ENCODE measurements around the gene PARVA. TPM values are rescaled to one million over a fixed set of nuclear protein-coding genes. Genes with fewer than 3 reads are reported as not detected.
A peak's percentile ranks its signal among the peaks of the same experiment; 100 is the strongest.

PARVA gene
- total RNA-seq, 1 experiment from 2014 or later = 47.8 TPM

DNA sequence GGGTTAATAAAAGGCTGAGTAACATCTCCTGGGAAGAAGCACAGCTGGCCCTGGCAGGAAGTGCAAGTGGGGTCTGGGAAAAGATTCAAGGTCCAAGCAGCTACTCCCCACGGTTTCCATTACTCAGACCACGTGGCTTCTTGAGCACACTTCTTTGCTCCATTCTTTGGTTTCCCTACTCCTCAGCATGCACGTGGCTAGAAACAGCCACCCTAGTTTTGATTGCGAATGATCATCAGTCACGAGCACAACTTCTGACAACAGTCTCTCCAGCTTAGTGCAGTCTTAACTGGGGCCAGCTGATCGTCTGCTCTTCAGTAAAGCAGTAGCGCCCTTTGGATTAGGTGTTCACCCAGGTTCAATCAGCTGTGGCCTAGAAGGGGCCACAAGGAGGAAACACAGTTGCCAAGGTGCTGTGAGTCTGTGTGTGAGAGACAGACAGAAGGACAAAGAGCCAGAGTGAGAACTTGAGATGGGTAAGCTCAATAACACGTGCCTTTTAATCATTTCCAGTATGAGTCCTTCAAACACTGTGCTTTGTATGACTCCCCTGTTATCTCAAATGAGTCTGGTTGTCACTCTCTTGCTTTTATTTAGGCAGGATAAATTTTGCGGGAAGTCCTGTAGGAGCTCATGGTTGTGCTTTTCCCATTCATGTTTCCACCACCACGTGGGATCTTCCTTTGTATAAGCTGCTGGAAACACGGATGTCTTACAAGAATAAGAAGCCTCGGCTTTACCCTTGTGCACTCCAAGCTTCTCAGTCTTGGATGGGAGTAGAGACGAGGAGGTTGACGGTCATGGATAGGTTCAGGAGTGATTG, 901 bp upstream of the PARVA start:
- peak; percentile 85 for DNase-seq (ENCODE audit: low read depth)

DNA sequence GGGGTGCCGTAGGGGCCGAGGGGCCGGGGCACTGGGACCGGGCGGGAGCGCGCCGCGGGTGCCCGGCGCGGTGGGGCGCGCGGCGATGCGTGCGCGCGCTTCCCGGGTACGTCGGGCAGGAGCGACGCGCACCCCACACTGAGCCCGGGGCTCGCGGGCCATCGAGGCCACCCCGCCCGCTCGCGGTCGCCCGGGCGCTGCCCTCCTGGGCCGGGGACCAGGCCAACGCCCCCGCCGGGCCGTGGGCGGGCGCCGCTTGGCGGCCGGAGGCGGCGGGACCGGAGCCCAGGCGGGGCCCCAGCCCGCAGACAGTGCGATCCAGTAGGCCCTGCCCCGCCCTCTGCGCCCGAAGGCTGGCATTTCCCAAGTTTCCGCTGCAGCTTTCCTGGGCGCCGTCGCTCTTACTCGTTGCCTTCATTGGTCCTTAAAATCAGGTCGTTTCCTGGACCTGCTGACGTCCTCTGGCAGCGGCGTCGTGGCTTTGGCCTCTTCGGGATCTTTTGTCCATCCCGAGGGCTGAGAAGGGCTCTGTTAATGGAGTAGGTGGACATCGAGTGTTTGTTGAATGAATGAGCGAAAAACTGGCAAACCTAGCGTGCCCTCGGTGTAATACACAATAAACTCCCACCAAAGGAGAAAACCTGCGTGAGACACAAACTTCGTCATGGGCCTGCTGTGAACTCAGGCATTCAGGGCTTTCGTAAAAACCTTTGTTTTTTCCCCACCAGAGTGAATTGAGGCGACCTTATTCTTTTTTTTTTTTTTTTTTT, 638 bp downstream of the PARVA start:
- peak; percentile 90 for DNase-seq (ENCODE audit: low read depth)

DNA sequence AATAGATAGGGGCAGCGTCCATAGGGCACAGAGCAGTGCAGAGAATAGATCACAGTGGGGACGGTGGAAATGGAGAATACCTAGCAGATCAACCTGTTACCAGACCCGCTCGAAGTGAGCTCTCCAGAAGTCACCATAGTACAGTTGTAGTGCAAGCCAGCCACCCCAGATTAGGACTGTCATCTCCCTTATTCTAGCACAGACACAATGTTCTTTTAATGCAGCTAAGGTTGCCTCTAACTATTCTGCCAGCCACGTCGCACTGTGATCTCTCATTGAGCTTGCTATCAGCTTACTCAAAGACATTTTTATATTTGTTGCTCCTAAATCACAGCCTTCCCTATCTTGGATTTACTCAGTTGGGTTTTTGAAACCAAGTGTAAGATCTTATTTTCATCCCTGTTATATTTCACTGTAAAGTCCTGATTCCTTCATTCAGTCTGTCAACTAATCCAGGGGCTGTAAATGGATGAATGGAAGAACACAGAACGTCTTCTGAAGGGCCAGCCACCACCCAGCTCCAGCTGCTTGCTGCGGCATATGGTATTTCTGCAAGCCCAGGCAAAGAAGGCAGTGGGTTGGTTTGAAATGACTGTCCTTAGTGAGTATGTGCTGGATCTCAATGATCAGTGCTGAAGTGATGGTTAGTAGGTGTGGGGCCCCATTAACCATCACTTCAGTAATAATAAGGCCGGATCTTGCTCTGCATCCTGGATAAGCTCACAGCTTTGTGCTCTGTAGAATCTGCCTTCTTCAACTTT, 3.4 kb downstream of the PARVA start:
- no peak for DNase-seq (ENCODE audit: low read depth)

DNA sequence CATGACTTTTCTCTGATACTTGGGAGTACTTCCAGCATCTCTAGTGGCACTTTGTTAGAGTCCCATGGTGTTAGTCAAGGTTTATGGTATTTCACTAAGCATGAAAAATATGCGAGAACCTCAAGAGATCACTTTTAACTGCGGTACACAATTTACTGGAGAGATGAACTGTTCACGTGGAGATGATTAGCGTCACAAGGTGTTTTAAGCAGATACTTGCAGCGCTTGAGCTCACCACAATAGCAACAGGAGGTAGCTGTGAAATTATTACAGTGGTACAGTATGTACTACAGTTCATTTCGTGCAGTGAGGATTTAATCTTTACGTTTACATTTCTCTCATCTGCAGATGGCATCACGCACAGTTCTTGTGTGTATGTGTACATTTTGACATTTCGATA, 4.5 kb downstream of the PARVA start:
- DNase-seq (ENCODE audit: low read depth) = no peak

DNA sequence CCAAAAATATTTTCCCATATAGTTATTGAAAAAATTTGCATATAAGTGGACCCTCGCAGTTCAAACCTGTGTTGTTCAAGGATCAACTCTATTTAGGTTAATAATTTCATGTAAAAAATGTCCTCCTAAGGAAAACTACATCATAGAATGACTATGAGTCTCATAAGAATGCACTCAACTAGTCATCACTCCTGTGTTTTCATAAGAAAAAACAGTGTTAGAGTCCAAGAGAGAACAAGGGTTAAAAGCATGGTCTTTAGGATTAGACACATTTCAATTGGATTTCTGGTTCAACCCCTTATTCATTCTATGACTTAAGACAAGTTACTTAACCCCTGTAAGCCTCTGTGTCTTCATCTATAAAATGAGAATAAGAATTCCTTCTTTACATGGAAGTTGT, 5.1 kb downstream of the PARVA start:
- DNase-seq (ENCODE audit: low read depth) = no peak

DNA sequence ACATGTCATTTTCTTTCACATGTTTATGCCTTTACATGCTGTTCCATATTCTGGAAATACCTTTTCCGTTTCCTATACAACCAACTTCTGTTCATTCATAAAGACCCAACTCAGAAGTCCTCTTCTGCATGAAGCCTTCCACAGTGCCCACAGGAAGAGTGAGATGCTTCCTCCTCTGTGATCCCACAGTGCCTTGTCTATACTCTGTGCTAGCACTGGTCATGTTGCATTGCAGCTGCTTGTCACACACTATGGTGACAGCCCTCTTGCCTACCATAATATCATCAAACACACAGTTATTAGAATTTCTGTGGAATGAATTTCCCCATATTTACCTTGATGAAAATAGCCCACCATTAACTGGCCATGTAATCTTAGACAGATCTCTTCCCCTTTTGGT, 8.9 kb downstream of the PARVA start:
- DNase-seq (ENCODE audit: low read depth) = no peak

DNA sequence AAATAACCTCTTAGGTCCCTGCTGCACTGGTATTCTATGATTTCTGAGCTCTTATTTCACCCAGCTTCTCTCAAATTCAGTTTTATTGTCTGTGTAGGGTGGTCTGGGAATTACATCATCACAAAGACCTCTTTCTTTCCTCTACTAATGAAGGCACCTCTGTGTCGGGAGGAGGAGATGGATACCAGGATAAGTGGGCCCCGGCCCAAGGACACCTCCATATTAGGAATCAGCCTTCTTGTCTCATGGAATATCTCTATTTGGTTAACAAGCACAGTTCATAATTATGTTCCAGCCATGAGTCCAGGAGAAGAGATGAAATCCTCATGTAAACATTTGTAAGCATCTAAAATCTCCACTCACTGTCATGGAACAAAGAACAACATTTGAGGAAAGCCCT, 9.4 kb downstream of the PARVA start:
- DNase-seq (ENCODE audit: low read depth) = no peak

DNA sequence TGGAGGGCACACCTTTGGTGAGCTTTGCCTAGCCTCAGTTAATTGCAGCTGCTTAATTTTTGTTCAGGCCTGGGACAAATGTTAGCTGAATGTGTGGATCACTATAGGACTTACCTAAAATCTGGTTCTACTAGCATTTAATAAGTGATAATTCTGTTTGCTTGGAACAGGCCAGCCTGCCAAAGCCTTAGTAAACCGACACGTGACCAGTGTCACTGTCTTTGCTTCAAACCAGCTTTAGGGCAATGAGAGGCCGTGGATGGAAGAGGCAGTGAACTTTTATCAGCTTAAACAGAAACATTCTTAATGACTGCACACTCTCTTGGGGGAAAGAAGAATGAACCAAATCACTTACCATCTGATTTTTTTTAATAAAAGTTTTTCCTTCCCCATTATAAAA, 10.8 kb downstream of the PARVA start:
- no peak for DNase-seq (ENCODE audit: low read depth)

DNA sequence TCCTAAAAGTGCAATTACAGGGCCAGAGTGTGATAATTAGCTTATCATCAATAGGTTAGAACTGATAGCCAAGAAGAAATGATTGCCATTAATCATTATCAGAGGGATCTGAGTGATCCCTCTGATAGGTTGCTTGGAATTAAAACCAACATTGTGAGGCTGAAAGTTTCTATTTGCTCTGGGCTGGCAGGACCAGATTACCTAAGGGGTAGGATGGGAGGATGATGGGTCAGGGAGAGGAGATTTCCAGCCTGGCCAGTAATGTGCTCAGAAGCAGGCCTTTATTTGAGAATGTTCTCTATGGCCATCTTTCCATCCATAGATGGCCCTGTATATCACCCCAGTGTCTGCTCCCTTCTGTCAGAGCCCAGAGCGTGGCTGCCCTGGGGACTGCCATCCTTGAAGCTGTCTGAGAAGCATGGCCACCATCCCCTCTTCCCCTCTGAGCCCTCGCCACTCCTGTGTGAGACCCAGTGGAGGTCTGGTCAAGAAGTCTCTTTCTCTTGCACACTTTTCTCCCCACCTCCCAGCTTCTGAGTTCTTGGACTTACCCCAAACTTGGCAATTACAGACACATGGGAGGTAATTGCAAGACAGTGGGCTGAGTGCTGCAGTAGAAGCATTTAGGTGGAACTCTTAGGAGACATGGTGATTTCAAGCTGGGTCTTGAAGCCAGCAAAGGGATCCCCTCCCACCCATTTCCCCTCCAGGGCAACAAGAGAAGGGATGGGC, 11.7 kb downstream of the PARVA start:
- no peak for DNase-seq (ENCODE audit: low read depth)

DNA sequence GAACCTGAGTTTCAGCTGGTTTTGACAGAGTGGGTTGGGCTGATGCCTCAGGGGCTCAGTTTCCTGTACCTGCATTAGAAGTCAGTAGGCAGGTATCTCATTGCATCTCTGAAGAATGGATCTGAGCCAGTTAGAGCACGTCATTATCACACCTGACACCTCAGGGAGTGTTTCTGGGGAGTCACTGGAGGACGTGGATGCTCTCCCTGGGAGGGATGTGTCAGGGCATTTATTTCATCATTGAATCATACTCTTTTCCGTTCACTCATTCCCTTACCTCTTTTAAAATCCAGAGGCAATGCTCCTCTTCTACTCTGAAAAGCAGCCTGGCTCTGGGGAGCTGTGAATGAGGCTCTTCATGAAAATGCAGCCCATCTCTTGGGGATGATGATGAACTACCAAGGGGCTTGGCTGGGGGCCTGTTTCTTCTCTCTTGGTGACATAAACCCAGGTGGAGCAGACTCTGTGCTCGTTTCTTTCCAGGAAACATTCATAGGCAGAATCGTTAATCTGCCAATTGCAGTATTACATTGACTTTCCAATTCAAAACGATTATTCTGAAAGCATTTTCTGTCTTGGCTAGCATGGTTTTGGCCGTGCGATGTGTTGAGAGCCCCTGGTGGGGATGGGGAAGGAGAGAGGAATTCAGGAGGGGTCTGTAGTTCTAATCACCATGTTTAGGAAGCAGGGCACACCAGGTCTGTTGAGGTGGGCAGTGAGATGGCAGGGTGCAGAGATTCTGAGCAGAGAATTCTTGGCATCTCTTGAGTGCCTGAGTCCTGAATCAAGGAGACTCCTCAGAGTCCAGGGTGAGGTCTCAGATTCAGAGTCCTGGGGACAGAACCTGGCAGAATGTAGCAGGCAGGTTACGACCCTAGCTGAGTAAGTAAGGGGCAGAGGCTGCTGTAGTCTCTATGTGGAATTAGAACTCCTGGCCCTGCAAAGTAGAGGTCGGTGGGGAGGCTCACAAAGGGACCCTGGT, 12.6 kb downstream of the PARVA start:
- DNase-seq (ENCODE audit: low read depth) = no peak

DNA sequence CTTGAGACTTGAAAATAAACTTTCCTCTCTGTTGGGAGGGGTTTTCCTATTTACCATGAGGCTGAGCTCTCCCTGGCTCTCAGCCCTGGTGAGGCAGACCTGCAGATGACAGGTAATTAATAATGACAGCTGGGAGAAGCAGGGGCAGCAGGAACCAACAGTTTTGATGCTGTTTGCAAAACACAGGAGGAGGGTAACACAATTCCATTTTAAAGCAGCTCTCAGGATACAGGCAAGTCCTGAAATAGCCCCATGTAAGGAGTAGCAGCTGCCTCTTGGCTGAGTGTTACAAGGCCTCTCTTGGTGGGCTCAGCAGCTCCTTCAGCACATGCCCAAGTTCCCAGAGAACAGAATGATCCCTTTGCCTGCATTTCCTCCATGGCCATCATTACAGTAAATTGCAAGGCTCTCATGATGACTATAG, 13.3 kb downstream of the PARVA start:
- no peak for DNase-seq (ENCODE audit: low read depth)

DNA sequence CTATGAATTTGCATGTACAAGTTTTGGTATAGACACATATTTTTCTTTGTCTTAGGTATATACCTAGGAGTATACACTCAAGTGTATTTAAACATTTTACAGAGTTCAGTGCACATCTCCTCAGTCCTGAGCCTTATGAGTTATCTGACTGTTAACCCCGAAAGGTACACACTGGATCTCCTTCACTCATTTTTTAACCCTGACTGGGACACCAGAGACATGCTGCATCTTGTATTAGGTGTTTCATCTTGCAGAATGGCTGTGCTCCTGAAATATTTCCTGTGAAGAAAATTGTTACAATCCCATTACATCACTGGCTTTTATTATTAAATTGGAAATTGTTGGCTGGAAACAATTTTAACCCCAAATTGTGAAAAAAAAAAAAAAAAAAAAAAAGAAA, 15.3 kb downstream of the PARVA start:
- no peak for DNase-seq (ENCODE audit: low read depth)

DNA sequence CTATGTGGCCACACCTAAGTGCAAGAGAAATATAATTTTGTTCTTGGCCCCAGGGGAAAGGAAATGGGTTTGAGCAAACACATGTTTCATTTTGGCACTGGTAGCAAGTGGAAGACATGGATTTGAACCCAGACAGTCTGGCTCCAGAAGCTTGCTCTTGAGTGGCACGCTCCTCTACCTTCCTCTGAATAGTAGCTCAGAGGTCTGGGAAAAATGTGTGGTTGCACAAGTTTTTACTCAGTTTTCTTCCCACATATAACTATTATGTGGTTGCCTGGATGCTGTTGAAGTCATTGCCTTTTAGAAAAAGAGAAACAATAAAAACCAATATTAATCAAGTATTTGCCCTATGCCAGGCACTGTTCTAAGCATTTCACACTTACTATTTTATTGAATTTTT, 16.3 kb downstream of the PARVA start:
- no peak for DNase-seq (ENCODE audit: low read depth)

DNA sequence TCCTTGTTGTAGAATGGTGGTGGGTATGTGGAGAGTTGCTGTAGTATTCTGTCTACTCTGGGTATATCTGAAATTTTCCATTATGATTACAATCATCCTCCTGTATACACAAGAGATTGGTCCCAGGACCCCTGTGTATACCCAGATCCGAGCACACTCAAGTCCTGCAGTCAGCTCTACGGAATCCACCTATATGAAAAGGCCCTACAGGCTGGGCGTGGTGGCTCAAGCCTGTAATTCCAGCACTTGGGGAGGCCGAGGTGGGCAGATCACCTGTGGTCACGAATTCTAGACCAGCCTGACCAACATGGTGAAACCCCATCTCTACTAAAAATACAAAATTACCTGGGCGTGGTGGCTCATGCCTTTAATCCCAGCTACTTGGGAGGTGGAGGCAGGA, 17.2 kb downstream of the PARVA start:
- no peak for DNase-seq (ENCODE audit: low read depth)

DNA sequence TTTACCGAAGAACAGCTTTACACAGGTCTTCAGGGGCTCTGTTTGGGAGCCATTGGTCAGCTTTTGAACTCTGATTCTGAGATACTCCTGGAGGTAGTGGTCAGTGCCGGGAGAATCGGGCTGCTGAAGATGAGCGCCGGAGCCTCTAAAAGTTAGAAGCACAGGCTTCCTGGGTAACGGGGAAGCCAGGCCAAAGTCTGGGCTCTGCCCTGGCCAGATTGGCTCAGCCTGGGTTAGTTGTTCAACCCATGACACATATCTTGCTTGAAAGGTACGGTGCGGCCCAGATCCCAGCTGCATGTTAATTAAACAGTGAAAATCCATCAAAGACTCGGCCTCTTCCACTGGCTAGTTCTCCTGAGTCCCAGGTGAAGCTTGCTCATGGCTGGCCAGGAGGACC, 18.0 kb downstream of the PARVA start:
- DNase-seq (ENCODE audit: low read depth) = no peak

DNA sequence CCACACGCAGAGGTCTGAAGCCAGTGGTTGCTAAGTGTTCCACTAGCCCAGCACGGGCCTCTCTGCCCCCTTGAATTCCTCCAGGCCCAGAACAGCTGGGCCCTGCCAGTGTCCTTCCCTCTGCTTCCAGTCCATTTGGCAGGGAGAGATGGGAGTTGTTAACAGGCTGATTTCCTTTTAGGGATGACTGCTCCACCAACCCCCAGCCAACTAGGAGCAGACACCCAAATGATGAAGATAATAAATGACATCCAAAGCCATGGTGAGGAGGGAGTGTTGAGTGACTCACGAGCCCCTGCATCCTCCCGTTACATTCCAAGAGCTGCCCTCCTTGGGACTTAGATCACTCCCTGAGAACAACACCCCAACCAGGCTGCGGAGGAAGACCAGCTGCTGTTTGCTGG, 20.6 kb downstream of the PARVA start:
- DNase-seq (ENCODE audit: low read depth) = peak; percentile 99

DNA sequence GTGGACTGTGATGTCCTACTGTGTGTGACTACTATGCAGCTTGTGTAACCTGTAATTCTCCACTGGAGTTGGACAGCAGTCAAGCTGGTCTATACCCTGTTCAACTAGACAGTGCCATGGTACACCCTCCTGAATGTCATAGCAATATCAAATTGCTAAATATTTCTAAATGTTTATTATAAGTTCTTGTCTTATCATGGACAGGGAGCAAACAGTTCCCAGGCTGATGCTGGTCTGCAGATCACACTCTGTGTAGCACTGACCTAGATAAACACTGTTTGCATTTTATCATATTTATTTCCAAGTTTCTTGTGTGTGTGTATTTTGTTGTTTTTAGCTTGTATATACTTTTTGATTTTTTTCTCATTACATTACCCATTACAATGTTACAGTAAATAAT, 22.0 kb downstream of the PARVA start:
- no peak for DNase-seq (ENCODE audit: low read depth)

DNA sequence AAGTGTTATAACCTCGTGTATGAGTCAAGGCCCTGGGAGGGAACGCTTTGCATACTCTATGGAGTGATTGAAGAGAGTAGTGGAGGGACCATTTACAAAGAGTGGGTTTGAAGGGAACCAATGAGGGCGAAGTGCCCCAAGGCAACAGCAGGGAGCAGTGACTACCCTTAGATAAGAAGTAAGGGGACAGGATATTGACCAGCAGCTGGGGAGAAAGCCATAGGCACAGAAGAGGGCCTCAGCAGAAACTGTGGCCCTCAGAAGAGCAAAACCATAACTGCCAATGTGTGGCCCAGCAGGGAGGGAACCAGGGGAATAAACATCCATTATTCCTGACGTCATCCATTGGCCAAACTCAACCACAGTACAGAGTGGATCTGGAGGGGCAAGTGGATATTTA, 24.7 kb downstream of the PARVA start:
- no peak for DNase-seq (ENCODE audit: low read depth)

DNA sequence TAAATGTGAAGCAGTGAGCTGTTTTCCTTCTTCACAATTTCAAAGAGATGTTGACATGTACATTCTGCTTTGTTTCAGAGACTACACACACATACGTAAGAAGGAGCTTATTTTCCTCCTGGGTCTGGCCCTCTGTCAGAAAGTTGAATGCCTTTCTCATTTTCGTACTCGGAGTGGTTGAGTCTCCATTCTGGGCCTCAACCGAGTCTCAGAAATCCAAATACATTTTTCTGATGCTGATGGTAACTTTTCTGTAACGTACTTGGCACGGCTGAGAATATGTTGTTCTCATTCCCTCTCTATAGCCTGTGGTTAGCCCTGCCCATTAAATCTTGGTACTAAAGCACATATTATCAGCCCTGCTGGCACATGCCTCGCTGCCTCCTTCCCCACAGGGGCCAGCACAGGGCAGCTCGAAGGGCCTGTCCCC, 25.3 kb downstream of the PARVA start:
- no peak for DNase-seq (ENCODE audit: low read depth)

DNA sequence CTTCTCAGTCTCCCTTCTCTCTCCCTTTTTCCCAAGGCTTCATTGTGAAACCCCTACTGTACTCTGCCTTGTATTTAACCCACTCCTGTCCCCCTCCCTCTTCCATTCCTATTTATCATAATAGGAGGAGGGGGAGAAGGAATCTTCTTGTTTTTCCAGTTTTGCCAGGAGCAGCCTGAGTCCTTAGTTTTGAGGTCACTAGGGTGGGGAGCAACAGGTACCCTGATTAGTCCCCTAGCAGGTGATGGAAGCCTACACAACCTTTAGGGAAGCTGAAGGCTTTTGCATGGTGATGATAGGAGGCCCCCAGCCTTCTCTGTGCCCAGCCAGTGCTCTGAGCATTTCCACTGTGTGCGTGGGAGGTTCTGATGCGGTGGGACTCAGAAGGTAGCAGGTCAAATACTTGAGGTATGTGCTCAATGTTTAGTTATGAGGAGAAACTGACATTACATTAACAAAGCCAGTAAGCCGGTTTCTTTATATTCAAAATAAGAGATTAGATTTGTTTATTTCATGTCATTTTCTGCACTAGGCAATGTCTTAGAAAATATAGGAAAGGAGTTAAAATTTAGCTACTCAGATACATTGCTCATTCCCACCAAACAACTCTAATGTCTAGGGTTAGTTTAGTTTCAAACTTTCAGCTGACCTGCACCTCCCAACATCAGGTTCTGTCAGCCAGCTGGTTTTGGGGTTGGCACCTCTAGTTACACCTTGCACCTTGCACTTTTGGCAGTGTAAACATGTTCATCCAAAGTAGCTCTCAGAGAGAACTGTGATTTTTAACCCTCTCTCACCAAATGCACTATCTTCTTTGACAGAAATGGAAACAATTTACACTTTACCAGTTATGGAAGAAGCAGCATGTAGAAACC, 26.0 kb downstream of the PARVA start:
- DNase-seq (ENCODE audit: low read depth) = no peak
